ENCODE measurements around the gene ADAMTS5.

ADAMTS5 gene

DNA sequence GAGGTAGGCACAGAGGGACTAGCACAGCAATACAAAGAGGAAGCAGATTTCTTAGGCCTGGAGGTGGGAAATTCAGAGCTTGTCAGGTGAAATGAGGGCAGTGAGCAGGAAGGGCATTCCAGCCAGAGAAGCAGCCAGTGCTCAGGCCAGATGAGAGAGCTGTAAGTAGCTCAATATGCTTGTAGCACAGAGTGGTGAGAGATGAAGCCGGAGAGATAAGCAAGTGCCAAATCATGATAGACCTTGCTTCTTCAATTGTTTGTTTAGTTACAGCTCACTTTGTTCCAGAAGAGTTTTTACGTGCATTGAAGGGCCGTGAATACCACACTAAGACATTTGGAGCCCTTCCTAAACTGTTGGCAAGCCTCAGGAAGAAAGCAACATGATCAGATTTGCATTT lies 79.6 kb downstream of the ADAMTS5 start:
- no peak for DNase-seq (ENCODE audit: low spot score)

DNA sequence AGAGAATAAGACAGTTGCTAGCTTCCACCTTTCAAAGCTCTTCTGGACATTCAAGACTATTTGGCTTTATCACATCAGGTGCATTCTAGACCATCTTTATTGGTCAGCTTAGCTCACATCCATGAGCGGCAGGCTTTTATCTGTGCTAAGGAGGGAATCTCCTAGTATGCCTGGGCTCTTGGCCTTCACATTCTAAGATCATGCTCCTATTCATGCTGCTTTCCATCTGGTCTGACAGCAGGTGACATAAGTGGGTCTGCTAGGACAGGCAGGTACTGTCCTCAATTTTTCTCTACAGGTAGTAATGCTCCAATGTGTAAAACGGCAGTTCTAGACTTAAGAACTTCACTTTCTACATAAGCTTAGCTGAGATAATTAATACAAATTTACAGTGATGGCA lies 82.5 kb downstream of the ADAMTS5 start:
- DNase-seq (ENCODE audit: low spot score): no peak

DNA sequence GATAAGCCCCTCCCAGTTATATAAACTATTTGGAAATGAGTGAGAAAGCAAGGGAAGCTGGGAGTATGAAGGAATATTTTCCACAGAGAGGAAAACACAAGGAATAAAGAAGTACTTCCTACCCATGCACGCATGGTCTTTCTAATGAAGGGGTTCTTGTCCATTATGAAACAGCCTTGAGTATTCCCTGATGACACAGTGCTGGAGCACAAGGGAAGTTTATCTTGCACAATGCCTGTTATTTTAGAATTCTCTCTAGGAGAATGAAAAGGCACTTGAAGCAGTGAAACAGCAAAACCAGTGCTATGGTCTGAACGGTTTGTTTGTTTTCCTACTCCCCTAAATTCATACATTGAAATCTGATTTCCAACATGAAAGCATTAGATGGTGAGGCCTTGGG lies 83.1 kb downstream of the ADAMTS5 start:
- no peak for DNase-seq (ENCODE audit: low spot score)

- DNase-seq (ENCODE audit: low spot score): no peak
Measured at GRCh38 chr21:26881504-26882228, 85.2 kb downstream of the ADAMTS5 start.

DNA sequence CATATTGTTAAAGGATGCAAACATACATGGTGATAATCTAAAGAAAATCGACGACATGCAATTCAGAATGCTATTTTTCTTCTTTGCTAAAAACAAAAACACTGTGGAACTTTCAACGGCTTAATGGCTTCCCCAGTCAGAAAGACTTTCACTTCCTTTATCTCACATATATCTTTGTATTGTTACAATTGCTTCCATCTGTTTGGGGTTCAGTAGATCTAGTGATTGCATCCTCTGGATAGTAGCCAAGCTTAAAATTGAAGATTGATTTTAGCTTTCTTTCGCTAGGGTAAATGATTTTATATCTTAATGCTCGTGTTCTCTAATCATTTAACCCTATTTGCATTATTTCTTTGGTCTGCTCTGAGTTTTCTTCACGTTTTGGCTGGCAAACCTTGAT lies 89.9 kb downstream of the ADAMTS5 start:
- DNase-seq (ENCODE audit: low spot score): no peak

DNA sequence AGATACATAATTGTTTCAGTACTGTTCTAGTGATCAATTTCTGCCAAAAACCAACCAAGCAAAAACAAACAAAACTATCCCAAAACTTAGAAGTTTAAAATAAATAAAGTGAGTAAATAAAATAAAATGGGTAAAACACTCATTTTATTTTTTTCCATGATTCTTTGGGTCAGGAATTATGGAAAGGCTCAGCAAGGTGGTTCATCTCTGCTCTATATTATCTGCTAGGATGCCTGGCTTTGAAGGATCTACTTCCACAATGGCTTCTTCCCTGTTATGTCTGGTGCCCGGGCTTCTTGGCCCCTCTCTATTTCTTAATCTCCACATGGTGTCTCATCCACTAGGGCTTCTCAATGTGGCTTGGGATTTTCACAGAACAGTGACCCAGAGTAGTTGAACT lies 92.5 kb downstream of the ADAMTS5 start:
- no peak for DNase-seq (ENCODE audit: low spot score)
